HG03066 (cell line): Measurements from ENCODE around the gene IDH3G.

Experiments used
- ATAC-seq: cut with Tn5 transposase; IDR thresholded peaks from one replicate; pipeline ENCODE4 v1.9.1; 2021; ENCODE audit warnings: low read depth; ENCODE audit not compliant: unreplicated experiment

The IDH3G gene

DNA sequence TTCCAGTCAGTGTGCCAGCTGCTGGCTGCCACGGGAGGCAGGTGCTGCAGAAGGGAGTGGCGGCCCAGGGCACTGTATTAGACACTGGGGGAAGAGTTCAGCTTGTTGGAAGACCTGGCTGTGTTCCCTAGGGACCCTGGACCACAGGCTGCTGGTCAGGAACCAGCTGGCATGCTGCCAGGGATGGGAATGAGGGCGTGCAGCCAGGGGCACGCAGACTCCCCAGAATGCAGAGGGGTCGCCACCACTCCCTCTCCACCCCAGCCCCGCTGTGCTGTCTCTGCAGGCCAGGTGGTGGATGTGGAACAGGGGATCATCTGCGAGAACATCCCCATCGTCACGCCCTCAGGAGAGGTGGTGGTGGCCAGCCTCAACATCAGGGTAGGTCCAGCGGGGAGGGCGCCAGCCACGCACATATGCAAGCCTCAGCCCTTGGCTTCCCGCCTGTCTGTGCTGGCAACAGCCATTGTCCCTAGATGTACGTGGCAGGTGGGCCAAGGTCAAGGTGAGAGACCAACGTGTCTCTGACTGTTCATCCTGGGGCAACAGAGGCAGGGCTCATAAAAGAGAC lies 57.2 kb downstream of the IDH3G start:
- ATAC-seq = no peak

- ATAC-seq = no peak
These were observed 57.9 kb downstream of the IDH3G start for GRCh38 chrX:153736071-153736820.
